CD4-positive, alpha-beta T cell treated with Interferon gamma for 1 hour (primary cell): ENCODE results near the gene PPP2R3A.

Experiments
- DNase-seq: peaks from one replicate; pipeline ENCODE4 v3.0.0-alpha.2; 2020

Gene PPP2R3A

GRCh38 chr3:136197159-136197793, 231.7 kb downstream of the PPP2R3A start:
- DNase-seq: no peak
